ENCODE data around the gene CAMK2A.

The CAMK2A gene

DNA sequence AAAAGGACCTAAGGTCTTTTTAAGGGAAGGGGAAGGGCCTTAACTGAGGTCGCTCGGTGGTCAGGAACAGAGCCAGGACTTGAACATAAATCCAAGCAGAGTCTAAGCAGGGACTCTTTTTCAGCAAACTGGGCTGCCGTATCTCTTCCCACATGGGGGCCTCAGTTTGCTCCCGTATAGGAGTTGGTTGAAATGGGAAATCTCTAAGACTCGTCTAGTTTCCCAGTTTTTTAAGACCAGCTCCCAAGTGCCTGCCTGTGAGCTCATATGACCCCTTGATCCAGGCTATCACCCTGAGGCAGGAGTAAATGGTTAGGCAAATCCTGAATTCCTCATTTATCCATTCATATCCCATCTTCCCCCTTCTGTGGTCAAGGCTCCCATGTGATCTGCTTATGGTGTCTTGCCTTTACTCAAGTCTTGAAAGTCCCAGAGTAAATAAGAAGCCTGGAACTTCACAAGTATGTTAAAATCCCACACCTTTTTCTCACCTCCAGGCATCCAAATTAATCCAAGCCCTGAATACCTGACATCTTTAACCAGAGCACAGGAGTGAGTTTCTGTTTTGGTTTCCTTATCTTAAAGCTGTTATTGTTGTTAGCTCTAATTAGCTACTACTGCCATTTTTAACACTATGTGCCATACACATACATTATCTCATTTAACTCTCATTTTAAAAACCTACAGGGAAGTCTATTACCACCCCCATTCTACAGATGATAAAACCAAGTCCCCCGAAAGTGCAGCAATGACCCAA is 10.2 kb upstream of the CAMK2A start:
- DNase-seq = no peak

DNA sequence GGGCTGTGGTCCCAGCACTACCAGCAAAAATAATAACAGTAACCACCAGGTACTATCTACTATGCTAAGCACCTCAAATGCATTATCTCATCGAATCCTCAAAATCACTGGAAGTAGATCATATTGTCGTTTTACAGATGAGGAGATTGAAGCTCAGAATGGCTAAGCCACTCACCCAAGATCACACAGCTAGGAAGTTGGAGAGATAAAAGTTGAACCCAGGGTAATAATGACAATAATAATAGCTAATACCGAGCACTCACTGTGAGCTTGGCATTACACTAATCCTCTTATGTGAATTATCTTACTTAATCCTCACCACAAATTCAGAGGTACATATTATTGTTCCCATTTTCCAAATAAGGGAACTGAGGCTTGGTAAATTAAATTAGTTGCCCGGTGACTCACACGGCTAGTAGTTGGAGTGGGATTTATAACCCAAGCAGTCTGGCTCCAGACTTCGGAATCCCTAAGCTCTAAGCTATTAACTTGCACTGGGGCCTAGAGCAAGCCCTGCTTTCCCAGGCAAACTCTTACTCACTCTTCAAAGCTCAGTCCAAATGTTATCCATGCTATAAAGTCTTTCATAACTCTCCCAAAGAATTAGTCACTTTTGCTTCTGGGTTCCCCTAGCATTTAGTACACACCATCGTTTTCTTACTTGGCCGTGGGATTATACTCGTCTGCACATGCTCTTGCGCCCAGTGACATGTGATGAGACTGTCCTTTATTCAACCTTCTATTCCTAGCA is 9.3 kb upstream of the CAMK2A start:
- no peak for DNase-seq

DNA sequence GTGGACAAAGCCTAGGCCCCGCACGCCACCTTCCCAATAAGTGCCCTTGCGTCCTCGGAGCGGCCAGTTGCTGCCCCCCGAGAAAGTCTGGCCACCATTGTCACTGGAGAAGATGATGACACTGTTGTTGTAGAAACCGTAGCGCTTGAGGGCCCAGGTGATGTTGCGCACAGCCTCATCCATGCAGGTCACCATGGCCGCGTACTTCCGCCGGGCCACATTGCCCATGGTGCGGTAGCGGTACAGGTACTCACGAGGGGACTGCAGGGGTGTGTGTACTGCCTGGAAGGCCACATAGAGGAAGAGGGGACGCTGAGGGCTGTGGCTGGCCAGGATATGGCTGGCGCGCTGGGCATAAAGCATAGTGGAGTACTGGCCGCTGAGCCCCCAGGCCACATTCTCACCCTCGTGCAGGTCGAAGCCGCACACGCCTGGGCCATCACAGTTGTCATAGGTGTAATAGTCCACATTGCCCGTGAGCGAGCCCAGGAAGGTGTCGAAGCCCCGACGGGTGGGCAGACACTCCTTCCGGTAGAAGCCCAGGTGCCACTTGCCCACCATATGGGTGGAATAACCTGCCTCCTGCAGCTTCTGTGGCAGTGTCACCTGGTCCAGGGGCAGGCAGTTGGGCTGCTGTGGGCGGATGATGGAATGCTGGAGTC is 8.5 kb upstream of the CAMK2A start:
- DNase-seq = no peak

DNA sequence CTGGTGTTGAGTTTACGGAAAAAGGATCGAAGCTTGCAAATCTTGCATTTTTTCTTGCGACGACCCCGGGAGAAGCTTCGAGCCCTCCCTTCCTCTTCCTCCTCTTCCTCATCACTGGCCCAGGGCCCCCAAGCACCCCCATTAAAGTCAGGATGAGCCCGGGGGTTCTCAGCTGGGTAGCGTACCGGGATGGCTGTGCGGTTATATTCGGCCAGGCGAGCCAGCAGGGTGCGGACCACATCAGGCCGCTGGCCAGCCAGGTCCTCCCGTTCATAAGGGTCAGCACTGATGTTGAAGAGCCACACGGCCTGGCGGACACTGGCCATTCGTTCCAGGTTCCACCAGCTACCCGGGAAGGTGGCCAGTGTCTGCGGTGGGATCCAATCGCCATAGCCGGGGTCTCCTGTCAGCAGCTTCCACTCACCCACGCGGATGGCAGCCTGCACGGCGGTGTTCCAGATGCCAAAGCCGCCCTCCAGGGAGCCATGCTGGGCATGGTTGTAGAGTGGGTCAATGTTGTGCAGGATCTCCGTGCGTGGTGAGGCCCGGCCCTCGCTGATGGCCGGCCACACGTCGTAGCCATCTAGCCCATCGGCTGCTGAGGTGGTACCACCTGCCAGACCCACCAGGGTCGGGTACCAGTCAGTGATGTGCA is 7.8 kb upstream of the CAMK2A start:
- no peak for DNase-seq

DNA sequence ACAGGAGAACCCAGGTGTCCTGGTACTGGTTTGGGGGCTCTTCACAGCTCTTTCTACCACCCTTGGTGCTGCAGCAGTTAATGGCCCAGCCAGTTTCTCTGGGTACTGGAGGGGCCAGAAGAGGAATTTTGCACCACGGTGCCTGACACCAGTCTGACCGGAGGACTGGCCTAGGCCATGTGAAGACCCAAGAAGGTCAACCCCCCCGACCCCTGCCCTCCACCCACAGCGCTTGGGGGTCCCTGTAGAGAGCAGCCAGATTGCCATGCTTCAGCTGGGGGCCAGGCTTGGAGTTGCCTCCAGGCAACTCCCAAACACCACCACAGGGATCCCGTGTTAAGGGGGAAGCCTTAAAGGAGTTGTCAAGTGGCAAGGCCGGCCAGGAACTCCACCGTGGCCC is 6.9 kb upstream of the CAMK2A start:
- DNase-seq = no peak

DNA sequence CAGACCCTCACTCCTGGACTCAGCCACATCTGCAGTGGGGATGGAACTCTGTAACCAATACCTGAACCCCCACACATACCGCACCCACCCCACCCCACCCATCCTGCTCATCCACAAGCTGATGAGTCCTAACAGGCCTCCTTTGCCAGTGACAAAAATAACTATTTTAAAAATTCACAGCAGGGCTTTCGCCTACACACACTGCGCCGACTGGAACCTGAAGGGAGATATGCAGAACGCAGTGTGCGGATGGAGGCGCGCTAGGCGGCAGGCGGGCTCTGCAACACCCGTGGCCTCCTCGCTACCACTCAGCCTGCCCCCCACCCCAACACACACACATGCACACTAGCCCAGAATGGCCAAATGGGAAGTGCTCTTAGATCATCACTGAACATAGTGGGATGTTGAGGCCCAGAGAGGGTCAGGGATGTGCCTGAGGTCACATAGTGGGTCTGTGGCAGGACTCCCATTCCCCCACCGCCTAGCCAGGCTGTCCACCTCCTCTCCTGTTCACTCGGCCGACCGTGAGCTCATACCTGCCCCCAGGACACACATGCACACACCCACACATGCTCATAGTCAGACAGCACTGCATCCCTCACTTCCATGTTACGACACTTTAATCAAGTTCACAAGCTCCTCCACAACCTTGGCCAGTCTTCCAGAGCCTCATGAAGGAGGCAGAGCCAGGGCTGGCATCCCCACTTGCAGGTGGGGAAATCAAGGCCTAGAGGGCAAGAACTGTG is 6.3 kb upstream of the CAMK2A start:
- DNase-seq = no peak

DNA sequence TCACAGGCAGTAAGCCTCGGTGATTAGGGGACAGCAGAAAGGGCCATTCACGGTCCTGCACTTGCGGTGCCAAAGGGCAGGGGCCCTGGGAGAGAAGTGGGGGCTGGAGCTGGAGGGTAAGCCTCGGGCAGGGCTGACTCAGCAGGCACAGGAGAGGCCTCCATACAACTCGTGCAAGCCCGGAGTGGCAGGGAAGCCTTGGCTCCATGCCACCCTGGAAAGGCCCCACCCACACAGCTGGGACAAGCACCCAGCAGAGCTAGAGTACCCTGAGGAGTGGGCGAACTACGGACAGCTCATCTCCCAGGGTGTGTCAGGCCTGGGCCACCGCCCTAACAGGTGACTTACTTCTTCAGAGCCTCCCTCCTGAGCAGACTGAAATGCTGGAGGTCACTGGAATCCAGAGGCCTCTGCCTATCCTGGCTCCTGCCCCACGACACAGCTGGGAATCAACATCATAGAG is 5.6 kb upstream of the CAMK2A start:
- no peak for DNase-seq

DNA sequence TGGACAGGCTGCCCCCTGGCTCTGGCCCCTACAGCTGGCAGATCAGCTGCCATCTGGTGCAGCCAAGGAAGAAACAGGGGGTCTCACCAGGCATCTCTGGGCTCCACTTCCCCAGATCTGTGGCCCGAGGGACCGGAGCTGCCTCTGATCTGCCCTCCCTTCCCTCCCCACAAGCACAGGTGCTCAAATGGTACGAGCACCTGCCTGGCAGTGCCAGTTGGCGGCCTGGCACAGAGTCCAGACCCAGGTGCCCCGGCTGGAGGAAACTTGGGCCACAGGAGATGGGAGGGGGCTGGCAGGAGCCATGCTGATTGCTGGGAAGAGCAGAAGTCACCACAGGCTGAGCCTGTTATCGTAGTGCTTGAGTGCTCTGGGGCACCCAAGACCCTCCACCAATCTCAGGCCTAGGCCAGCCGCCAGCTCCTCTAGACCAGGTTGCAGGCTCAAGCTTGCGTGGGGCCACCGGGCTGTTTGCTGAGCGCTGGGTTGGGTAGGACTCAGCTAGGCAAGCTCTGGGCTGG is 5.0 kb upstream of the CAMK2A start:
- no peak for DNase-seq

DNA sequence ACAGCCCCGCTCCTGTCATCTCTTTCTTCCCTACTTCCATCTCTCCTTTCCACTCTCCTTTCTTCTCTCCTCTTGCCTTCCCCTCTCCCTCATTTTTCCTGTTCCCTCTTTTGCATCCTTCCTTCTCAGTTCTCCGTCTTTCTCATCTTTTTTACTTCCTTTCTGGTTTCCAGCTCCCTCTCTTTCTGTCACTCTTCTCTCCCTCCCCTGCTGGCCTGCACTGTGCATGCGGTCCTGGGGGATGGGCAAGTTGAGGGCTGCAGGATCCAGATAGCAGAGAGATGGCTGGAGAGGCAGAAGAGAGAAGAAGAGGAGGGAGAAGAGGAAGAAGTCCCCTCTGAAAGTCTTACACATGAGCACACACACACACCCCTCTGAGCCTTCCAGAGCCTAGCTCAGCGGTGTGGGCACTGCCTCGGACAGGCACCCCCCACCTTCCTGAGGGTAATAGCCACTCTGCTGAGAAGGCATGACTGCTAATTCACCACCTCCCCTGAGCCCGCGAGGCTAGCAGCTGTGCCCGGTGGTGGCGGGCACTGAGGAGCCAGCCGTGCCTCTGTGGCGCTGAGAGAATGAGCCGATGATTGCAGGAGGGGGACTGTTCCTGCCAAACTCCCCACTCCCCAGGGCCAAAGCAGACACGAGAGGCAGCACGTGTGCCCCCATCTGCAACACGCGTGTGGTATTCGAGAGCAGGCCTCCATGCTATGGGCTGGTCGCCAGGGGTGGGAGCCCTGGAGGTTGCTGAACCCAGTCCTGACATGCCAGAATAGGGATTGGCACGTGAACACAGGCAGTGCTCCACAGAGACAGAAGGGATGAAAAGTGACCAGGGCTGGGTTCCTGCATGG is 3.7 kb upstream of the CAMK2A start:
- no peak for DNase-seq

DNA sequence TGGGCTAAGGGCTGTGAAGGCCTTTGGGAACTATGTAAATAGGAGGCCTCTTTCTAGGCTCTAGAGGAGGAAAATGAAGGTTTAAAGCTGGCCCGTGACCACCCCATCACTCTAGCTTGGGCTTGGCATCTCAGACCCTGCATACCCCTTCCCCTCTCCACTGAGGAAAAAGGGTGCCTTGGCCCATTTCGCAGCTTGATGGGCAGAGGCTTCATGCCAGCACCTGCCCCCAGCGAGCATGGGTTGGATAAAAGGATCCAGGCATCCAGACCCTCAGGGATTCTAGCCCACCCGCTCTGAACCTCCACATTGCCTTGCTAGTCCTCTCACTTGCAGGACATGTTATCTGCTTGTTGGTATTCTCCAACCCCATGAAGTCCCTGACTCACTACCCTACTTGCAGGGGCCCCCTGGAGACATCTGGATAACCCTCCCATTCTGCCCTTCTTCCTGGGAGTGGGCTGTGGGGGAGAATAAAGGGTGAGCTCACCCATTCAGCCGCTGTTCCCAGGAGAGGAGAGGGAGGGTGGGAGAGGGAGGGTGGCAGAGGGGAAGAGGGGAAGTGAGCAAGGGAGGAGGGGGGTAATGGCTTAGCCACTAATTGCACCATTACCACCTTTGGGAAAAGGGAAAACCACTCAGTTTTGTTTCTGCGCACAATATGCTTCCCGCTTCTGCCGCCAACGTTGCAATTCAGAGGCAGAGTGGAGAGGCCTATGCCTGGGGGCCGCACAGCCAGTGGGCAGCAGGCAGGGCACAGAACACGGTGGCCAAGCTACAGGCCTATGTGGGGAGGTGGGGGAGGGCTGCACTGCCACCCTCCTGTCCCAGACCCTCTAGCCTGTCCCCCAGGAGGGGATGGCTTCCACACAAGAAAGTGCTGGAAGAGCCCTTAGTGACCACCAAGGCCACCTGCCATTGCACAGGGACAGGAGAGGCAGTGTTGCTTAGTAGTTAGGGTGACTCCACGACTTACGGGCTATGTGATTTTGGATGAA is 2.1 kb upstream of the CAMK2A start:
- DNase-seq = no peak

DNA sequence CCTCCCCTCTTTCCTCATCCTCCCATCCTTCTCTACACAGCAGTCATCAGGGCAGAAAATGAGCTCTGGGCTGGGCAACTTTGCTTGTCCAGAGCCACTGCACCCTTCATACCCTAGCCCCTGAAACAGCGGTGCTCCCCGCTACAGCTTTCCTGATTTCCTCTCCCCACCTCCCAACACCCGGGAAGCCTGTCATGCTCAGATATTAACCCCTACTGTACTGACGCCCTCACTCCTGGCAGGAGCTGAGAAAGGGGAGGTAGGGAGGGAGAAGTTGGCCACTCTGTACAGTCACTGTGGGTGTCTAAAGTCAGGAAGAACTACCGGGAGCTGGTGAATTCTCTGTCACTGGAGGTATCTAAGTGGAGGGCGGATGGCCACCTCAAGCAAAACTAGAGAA is 782 bp downstream of the CAMK2A start:
- DNase-seq = no peak

DNA sequence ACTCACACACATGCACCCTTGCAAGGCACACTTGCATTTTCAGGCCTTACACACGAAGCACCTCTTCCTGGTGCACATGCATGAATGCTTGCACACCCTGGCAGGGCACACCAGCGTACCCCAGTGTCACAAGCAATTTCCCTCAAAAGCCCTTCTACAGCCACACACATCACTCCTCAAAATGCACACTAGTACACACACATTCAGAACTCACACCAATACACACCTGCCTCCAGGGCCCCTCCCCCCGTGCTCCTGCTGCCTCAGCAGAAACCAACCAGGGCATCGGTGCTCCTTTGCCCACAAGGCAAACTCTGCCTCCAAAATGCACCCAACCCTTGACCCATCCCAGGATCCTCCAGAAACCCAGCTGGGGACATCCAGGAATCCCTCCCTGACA is 1.2 kb downstream of the CAMK2A start:
- no peak for DNase-seq

DNA sequence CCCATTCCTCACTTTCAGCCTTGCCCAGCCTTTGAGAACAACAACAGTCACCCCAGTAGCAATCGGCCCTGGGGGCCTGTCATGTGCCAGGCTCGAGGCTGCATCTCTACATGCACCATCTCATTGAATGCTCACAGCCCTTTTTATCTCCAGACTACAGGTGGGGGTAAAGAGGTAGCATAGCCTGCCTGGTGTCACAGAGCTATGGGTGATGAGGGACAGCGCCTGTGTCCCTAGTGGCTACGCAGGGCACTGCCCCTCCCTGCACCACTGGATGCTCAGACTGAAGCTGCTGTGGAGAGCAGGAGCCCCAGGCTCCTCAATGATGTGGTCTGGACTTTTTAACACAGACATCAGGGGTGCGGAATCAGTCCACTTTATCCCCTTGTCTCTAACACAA is 2.8 kb downstream of the CAMK2A start:
- DNase-seq = no peak

DNA sequence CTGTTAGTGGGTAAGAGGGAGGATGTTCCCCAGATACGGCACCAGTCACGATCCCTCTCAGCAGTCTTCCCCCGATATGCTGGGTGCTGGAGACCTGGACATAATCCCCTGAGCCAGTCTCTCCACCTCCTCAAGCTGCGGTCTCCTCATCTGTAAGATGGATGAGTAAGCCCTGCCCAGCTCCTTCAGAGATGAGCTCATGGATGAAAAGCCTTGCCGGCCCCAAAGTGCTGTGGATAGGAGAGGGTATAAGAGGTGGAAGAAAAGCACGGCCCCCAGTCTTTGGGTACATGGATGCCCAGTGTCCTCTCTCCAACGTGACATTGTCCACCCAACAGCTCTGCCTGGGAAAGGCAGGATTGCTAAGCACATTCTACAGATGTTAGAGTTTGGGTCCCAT is 4.5 kb downstream of the CAMK2A start:
- DNase-seq = no peak

DNA sequence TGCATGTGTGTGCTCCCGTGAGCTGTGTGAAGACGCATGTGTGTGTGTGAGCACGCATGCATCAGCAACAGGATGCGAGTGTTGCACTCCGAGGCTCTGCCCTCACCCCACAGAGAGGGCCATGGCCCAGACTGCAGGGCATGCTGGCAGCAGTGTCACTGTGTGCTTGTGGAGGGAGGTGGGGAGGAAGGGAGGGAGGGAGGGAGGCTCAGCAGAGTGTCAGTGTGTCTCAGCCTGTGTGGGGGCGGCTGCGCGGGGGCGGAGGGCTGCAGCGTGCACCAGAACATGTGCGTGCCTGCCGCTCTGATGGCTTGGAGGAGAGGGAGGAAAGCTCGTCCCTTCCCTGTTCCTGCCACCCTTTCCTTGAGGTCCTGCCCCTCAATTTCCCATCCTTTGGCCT is 5.3 kb downstream of the CAMK2A start:
- DNase-seq = no peak

DNA sequence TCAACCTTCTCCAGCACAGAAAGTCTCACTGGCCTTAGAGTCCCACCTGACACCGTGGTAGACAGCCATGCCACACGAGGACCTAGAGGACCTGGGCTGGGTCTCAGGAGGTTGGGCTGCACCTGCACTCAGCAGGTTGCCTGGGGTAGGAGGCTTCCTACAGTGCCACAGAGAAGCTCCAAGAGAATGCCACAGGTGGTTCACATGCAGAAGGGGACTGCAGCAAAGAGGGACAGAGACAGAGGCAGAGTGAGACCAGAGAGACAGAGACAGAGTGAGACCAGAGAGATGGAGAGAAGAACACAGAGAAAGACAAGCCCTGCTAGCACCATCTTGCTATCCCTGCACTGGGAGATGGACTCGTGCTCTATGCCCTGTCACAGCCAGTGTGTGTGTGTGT is 5.7 kb downstream of the CAMK2A start:
- no peak for DNase-seq

DNA sequence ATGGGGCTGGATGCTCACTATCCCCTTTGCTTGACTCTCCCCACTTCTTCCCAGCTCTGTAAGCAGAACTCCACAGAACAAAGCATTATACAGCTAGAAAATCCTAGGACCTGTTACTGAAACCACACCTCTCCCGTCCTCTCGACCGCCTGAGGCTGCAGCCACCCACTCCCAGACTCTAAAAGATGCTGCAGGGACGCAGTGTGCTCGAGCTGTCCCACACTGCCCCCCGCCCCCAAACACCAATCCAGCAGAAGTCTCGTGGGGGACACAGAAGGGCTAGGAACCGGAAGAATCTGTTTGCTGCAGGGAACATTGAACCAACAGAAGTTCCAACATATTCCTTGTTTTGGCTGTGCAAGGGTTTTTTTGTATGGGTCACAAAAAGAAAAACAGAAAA is 7.6 kb downstream of the CAMK2A start:
- DNase-seq = no peak

DNA sequence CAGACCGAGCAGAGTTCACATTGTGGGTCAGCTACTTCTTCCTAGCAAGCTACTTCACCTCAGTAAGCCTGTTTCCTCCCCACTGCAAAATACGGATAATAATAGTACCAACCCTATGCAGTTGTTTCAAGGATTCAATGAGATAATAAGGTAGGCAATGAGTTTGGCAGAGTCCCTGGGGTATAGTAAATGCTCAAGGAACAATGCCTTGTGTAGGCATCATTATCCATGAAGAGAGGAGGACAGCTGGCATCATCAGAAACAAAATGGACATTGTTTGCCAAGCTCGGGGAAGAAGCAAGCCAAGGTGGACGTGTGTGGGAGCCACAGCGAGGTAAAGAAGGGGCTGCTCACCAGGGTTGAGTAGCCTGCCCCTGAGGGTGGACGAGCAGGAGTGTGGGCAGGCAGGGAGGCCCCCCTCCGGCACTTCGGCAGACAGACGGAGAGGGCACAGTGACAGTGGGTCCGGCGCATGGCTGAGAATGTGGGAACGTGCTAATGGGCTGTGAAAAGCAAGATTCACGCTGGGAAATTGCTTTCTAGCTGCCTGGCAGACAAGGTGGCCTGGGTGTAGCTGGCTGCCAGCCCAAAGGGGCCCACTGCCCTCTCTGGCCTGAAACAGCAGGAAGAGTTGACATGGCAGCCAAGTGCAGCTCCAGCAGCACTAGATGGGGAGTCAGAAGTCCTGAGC is 10.1 kb downstream of the CAMK2A start:
- DNase-seq = no peak

DNA sequence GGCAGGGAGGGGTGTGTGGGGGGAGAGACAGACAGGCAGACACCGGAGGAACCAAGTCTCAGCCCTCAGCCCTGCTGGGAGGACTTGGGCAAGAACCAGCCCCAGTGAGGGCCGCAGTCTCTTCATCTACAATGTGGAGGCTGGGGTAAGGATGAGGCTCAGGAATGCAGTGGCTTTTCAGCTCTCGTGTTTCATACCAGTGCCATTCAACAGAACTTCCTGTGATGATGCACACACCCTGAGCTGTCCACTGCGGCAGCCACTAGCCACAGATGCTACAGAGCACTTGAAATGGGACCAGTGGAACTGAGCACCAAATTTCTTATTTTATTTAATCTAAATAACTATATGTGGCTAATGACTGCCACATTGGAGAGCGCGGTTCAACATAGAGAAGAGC is 10.7 kb downstream of the CAMK2A start:
- DNase-seq = no peak
